A549 (cell line): ENCODE measurements around the gene PAPPA.

Experiments used
- REST ChIP-seq: fragments of 200-600 bp; sonication (generic); IDR thresholded peaks from 2 replicates; pipeline ENCODE4 v1.6.1; 2016; ENCODE audit warnings: antibody characterized with exemption, mild to moderate bottlenecking, moderate library complexity
- ZFP36 ChIP-seq: fragments of 450-650 bp; IDR thresholded peaks from 2 replicates; pipeline ENCODE4 v1.6.1; 2014; ENCODE audit warnings: borderline replicate concordance; ENCODE audit not compliant: partially characterized antibody
- TF ChIP-seq, protein P1 (sequence below): fragments of >200 bp; sonication (Bioruptor Twin); formaldehyde crosslinking; IDR thresholded peaks from 3 replicates; pipeline ENCODE4 v1.5.1; 2016

DNA sequence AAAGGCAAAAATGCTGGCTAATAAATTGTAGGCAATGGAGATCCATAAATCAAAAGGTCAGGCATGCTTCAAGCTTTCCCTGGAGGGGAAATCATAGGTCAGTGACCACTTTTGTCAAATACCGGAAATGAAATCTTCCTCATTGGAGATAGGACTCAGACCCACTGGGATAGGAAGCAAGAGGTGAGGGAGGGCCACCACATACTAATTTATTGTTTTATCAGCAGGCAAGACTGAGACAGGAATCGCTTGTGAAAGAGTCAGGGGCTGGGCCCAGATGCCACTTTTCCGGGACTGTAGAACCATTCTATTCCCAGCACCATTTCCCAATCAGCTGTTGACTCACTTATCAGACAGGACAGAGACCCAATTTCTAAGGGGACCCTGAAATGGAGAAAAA, 277.3 kb downstream of the PAPPA start:
- TF ChIP-seq REST = no peak
- TF ChIP-seq, protein P1, sequence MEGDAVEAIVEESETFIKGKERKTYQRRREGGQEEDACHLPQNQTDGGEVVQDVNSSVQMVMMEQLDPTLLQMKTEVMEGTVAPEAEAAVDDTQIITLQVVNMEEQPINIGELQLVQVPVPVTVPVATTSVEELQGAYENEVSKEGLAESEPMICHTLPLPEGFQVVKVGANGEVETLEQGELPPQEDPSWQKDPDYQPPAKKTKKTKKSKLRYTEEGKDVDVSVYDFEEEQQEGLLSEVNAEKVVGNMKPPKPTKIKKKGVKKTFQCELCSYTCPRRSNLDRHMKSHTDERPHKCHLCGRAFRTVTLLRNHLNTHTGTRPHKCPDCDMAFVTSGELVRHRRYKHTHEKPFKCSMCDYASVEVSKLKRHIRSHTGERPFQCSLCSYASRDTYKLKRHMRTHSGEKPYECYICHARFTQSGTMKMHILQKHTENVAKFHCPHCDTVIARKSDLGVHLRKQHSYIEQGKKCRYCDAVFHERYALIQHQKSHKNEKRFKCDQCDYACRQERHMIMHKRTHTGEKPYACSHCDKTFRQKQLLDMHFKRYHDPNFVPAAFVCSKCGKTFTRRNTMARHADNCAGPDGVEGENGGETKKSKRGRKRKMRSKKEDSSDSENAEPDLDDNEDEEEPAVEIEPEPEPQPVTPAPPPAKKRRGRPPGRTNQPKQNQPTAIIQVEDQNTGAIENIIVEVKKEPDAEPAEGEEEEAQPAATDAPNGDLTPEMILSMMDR = no peak
- TF ChIP-seq ZFP36 = no peak
